Subcutaneous abdominal adipose tissue (tissue), 5 donors: Measurements from ENCODE around the gene TXNDC15.
"Not testable (repeated sequence)": the region's sequence is repeated elsewhere in the genome, so short reads cannot be mapped to it uniquely, and the experiment has no call there.

Source experiments
- H3K27ac ChIP-seq: one replicate; pipeline ENCODE4 v1.7.0; 2013; ENCODE audit warnings: low read depth, mild to moderate bottlenecking, inconsistent platforms, low read length, moderate library complexity
- H3K27me3 ChIP-seq, 5 donors: one replicate each; pipeline ENCODE4 v1.7.0; 2013; ENCODE audit warnings: low read length in 5 of 5, inconsistent platforms in 1 of 5; ENCODE audit not compliant: control insufficient read depth in 5 of 5, insufficient read depth in 4 of 5
- H3K36me3 ChIP-seq, 5 donors: one replicate each; pipeline ENCODE4 v1.7.0; 2013; ENCODE audit warnings: low read length in 5 of 5; ENCODE audit not compliant: control insufficient read depth in 5 of 5, insufficient read depth in 5 of 5
- H3K4me1 ChIP-seq, 5 donors: one replicate each; pipeline ENCODE4 v1.7.0; 2013; ENCODE audit warnings: low read length in 5 of 5, mild to moderate bottlenecking in 3 of 5, moderate library complexity in 1 of 5; ENCODE audit not compliant: control insufficient read depth in 5 of 5, insufficient read depth in 5 of 5
- H3K4me3 ChIP-seq, 5 donors: one replicate each; pipeline ENCODE4 v1.7.0; 2013; ENCODE audit warnings: low read length in 5 of 5, low read depth in 1 of 5
- H3K9ac ChIP-seq, 5 donors: one replicate each; pipeline ENCODE4 v1.7.0; 2013; ENCODE audit warnings: low read length in 5 of 5, mild to moderate bottlenecking in 4 of 5, moderate library complexity in 3 of 5
- H3K9me3 ChIP-seq, 5 donors: one replicate each; pipeline ENCODE4 v1.7.0; 2013; ENCODE audit warnings: low read length in 5 of 5; ENCODE audit not compliant: control insufficient read depth in 5 of 5
- donor health status: healthy.
- donor health status: healthy.
- donor health status: healthy.
- donor health status: healthy.
- donor health status: healthy.

Gene TXNDC15, protein sequence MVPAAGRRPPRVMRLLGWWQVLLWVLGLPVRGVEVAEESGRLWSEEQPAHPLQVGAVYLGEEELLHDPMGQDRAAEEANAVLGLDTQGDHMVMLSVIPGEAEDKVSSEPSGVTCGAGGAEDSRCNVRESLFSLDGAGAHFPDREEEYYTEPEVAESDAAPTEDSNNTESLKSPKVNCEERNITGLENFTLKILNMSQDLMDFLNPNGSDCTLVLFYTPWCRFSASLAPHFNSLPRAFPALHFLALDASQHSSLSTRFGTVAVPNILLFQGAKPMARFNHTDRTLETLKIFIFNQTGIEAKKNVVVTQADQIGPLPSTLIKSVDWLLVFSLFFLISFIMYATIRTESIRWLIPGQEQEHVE

DNA sequence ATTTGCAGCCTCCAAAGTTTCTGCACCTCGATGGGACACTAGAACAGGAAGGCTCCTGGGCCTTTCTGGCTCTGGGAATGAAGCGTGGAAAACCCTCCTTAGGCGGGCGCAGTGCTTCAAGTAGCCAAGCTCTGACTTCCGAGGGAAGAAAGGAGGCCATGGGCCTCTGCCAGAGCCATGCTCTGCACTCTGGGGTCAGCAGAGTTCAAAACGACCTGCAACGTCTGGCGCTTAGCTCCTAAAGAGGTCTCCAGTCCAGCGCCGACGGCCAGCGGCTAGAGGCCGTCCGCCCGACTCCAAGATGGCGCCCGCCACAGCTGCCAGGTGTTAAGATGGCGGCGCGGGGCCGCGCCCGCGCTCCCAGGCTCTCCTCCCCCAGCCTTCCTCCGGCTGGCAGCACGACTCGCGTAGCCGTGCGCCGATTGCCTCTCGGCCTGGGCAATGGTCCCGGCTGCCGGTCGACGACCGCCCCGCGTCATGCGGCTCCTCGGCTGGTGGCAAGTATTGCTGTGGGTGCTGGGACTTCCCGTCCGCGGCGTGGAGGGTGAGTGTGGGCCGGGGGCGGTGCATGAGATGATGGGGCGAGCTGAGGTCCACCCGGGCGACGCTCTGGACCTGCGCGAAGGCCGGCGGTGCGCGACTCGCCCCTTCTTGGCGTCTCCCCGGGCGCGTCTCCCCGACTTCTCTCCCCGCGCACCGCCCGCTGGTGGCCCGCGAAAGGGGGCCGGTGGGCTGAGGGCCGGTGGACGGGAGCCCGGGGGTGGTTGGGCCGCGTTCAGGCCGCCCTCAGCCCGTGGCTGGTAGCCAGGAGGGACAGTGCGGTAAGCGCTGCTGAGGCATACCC lies at the start of gene TXNDC15:
Gene TXNDC15 (plus strand): TSS at position 385 of the 844 bp plus-strand sequence. CDS start 57 bp downstream, at position 442.
- H3K4me1 ChIP-seq = peaks cover 0 to 23% (median 19%) of the 10 kb centered on the region in 5 donors

DNA sequence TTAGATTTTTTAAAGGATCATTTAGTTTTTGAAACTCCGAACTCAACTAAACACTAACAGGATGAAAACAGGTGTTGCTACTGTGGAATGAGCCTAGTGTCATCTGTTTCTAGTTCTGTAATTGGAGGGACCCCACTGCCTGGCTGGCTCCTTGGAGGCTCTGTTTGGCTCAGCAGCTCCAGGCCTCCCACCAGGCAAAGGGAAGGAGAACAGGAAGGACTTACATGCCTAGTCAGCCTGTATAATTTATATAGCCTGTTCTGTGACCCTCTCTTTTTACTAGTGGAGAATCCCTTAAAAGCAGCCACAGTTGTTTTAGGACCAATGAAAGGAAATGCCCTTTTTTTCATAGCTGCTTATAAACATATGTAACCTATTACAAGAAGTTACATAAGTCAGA lies 49.5 kb upstream of the TXNDC15 start:
- Histone ChIP-seq H3K36me3 (peaks cover 23 to 57% (median 33%) of the 10 kb centered on the region in 5 donors), H3K9me3 (no peaks in the 10 kb centered on the region), H3K27me3 (no peaks in the 10 kb centered on the region), H3K9ac (peak overlapping the region in 1 of 5 donors; percentile 2), H3K27ac (no peak overlapping the region), H3K4me1 (peaks cover 0 to 8% (median under 1%) of the 10 kb centered on the region in 5 donors), H3K4me3 (no peak overlapping the region)

More for the DNA sequence above, at the start of gene TXNDC15:
- H3K27me3 ChIP-seq = no peaks in the 10 kb centered on the region
- H3K9ac ChIP-seq = peak within 1 kb of the TSS; percentile 64 to 93 (median 88)
- peak within 1 kb of the TSS; percentile 85 to 91 (median 88) for H3K4me3 ChIP-seq
- no peaks in the 10 kb centered on the region for H3K36me3 ChIP-seq
- H3K27ac ChIP-seq = peak within 1 kb of the TSS; percentile 92
- H3K9me3 ChIP-seq = no peaks in the 10 kb centered on the region

GRCh38 chr5:134825212-134825611 lies 49.0 kb upstream of the TXNDC15 start:
- peaks cover 0 to 8% (median 0%) of the 10 kb centered on the region in 5 donors for H3K4me1 ChIP-seq
- H3K4me3 ChIP-seq = no peak overlapping the region
- no peaks in the 10 kb centered on the region for H3K9me3 ChIP-seq
- H3K27me3 ChIP-seq = no peaks in the 10 kb centered on the region
- H3K9ac ChIP-seq = peak overlapping the region in 1 of 5 donors; percentile 2
- no peak overlapping the region for H3K27ac ChIP-seq
- peaks cover 19 to 51% (median 29%) of the 10 kb centered on the region in 5 donors for H3K36me3 ChIP-seq

GRCh38 chr5:134833340-134834032 lies 40.7 kb upstream of the TXNDC15 start:
- Histone ChIP-seq H3K4me3 (no peak overlapping the region), H3K27ac (no peak overlapping the region), H3K36me3 (peaks cover 7 to 19% (median 13%) of the 10 kb centered on the region in 5 donors)

GRCh38 chr5:134835623-134836022 lies 38.5 kb upstream of the TXNDC15 start:
- Histone ChIP-seq H3K27ac (no peak overlapping the region), H3K4me1 (no peaks in the 10 kb centered on the region), H3K9me3 (no peaks in the 10 kb centered on the region), H3K4me3 (no peak overlapping the region), H3K9ac (peak overlapping the region in 1 of 5 donors; percentile 4), H3K27me3 (no peaks in the 10 kb centered on the region), H3K36me3 (peaks cover 0 to 20% (median 16%) of the 10 kb centered on the region in 5 donors)

More at GRCh38 chr5:134833340-134834032, 40.7 kb upstream of the TXNDC15 start:
- Histone ChIP-seq H3K9me3 (no peaks in the 10 kb centered on the region), H3K27me3 (no peaks in the 10 kb centered on the region), H3K9ac (no peak overlapping the region), H3K4me1 (no peaks in the 10 kb centered on the region)

- Histone ChIP-seq H3K9ac (no peak overlapping the region), H3K9me3 (no peaks in the 10 kb centered on the region), H3K27ac (no peak overlapping the region), H3K4me1 (no peaks in the 10 kb centered on the region), H3K36me3 (peaks cover 0 to 22% (median 16%) of the 10 kb centered on the region in 5 donors), H3K4me3 (no peak overlapping the region), H3K27me3 (no peaks in the 10 kb centered on the region)
These were observed 36.5 kb upstream of the TXNDC15 start for GRCh38 chr5:134837530-134838181.

- H3K36me3 ChIP-seq = peaks cover 0 to 19% (median 13%) of the 10 kb centered on the region in 5 donors
- not testable (repeated sequence) for H3K27ac ChIP-seq, H3K9ac ChIP-seq
These were observed 35.8 kb upstream of the TXNDC15 start for GRCh38 chr5:134838361-134838760.

DNA sequence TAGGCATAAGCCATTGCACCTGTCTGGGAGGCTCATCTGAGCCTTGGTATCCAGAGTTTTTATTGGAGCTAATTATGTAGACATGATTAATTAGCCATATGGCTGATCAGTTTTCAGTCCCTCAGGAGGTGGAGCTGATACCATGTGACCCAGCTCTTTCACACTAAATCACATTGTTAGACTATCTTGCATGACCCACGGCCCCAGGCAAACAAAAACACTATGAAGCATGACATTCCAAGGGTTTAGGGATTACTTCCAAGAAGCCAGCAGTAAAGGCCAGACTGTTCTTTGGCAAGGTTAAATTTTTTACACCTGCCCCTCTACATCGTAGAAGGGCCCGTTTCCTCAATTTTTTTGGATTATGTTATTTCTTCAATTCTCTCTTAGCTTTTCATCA lies 33.4 kb upstream of the TXNDC15 start:
- H3K36me3 ChIP-seq = peaks cover 0 to 17% (median 10%) of the 10 kb centered on the region in 5 donors
- no peaks in the 10 kb centered on the region for H3K27me3 ChIP-seq
- H3K9me3 ChIP-seq = no peaks in the 10 kb centered on the region
- H3K9ac ChIP-seq = no peak overlapping the region
- H3K27ac ChIP-seq = no peak overlapping the region
- no peak overlapping the region for H3K4me3 ChIP-seq
- H3K4me1 ChIP-seq = peaks cover 1 to 8% (median 7%) of the 10 kb centered on the region in 5 donors

More at GRCh38 chr5:134838361-134838760, 35.8 kb upstream of the TXNDC15 start:
- H3K9me3 ChIP-seq, H3K27me3 ChIP-seq, H3K4me1 ChIP-seq, H3K4me3 ChIP-seq: not testable (repeated sequence)

GRCh38 chr5:134844252-134844651 lies 29.9 kb upstream of the TXNDC15 start:
- Histone ChIP-seq H3K4me1 (peaks cover 1 to 30% (median 23%) of the 10 kb centered on the region in 5 donors), H3K27ac (no peak overlapping the region), H3K9ac (no peak overlapping the region), H3K36me3 (peaks cover 0 to 10% (median 6%) of the 10 kb centered on the region in 5 donors), H3K9me3 (no peaks in the 10 kb centered on the region), H3K4me3 (no peak overlapping the region), H3K27me3 (no peaks in the 10 kb centered on the region)
